ENCODE results near the gene NABP2. TPM values are rescaled to one million over a fixed set of nuclear protein-coding genes. Genes with fewer than 3 reads are reported as not detected.

The NABP2 gene
- total RNA-seq, 1 donor, result 26.8 TPM

- peak; percentile 65 for DNase-seq (ENCODE audit: insufficient read length, low spot score, missing footprints)
- H3K4me3 ChIP-seq (ENCODE audit: insufficient read depth, low read length), result no peak overlapping the region
- no peaks in the 10 kb centered on the region for H3K27me3 ChIP-seq (ENCODE audit: insufficient read depth, low read length)
- H3K4me2 ChIP-seq (ENCODE audit: insufficient read depth, low read length), result no peak overlapping the region
- no peaks in the 10 kb centered on the region for H3K9me3 ChIP-seq (ENCODE audit: low read depth, low read length)
- no peaks in the 10 kb centered on the region for H3K4me1 ChIP-seq (ENCODE audit: insufficient read depth, low read length)
- no peak overlapping the region for H3K27ac ChIP-seq (ENCODE audit: low read depth, low read length)
- no peaks in the 10 kb centered on the region for H4K20me1 ChIP-seq (ENCODE audit: insufficient read depth, low read length)
- no peaks in the 10 kb centered on the region for H3K79me2 ChIP-seq (ENCODE audit: insufficient read depth, low read length)
- TF ChIP-seq CTCF (IDR thresholded peaks at IDR 0.05; ENCODE audit: extremely low read depth, low read depth, low read length), result no peak
- H2AFZ ChIP-seq (ENCODE audit: low read length), result no peak overlapping the region
- peaks cover 85% of the 10 kb centered on the region for H3K36me3 ChIP-seq (ENCODE audit: insufficient read depth, low read length)
Measured at GRCh38 chr12:56274299-56274698, 50.2 kb downstream of the NABP2 start.

GRCh38 chr12:56278905-56279304 is 54.8 kb downstream of the NABP2 start:
- H3K4me1 ChIP-seq (ENCODE audit: insufficient read depth, low read length), result no peaks in the 10 kb centered on the region
- no peak overlapping the region for H2AFZ ChIP-seq (ENCODE audit: low read length)
- H3K4me3 ChIP-seq (ENCODE audit: insufficient read depth, low read length), result no peak overlapping the region
- no peaks in the 10 kb centered on the region for H4K20me1 ChIP-seq (ENCODE audit: insufficient read depth, low read length)
- peaks cover 86% of the 10 kb centered on the region for H3K36me3 ChIP-seq (ENCODE audit: insufficient read depth, low read length)
- no peaks in the 10 kb centered on the region for H3K9me3 ChIP-seq (ENCODE audit: low read depth, low read length)
- H3K79me2 ChIP-seq (ENCODE audit: insufficient read depth, low read length), result no peaks in the 10 kb centered on the region
- no peaks in the 10 kb centered on the region for H3K27me3 ChIP-seq (ENCODE audit: insufficient read depth, low read length)
- TF ChIP-seq CTCF (IDR thresholded peaks at IDR 0.05; ENCODE audit: extremely low read depth, low read depth, low read length), result no peak
- no peak overlapping the region for H3K27ac ChIP-seq (ENCODE audit: low read depth, low read length)
- no peak overlapping the region for H3K4me2 ChIP-seq (ENCODE audit: insufficient read depth, low read length)
- DNase-seq (ENCODE audit: insufficient read length, low spot score, missing footprints), result no peak

Other genes starting within 250 kb of the NABP2 start
- 12.3 and 13.0 TPM in 2 replicates for gene SUOX, start 227.1 kb upstream of the NABP2 start, total RNA-seq
- 1.2 and 2.5 TPM in 2 replicates for gene IKZF4, start 203.3 kb upstream of the NABP2 start, total RNA-seq
- gene RPS26, start 182.4 kb upstream of the NABP2 start, total RNA-seq, result 162 and 459 TPM in 2 replicates
- 1.1 and 2.4 TPM in 2 replicates for gene ERBB3, start 144.2 kb upstream of the NABP2 start, total RNA-seq
- 99.0 and 115 TPM in 2 replicates for gene PA2G4, start 119.8 kb upstream of the NABP2 start, total RNA-seq
- 1,930 and 2,844 TPM in 2 replicates for gene RPL41, start 107.7 kb upstream of the NABP2 start, total RNA-seq
- gene ZC3H10, start 106.1 kb upstream of the NABP2 start, total RNA-seq, result 9.0 and 10.6 TPM in 2 replicates
- 239 and 304 TPM in 2 replicates for gene ESYT1, start 96.1 kb upstream of the NABP2 start, total RNA-seq
- gene MYL6B, start 71.8 kb upstream of the NABP2 start, total RNA-seq, result 49.8 and 53.9 TPM in 2 replicates
- 848 and 873 TPM in 2 replicates for gene MYL6, start 66.0 kb upstream of the NABP2 start, total RNA-seq
- 65.9 and 70.4 TPM in 2 replicates for gene SMARCC2, start 34.9 kb upstream of the NABP2 start, total RNA-seq
- 155 and 159 TPM in 2 replicates for gene RNF41, start 2.4 kb upstream of the NABP2 start, total RNA-seq
- gene SLC39A5, start 5.7 kb downstream of the NABP2 start, total RNA-seq, result not detected in 2 replicates
- 17.7 and 18.8 TPM in 2 replicates for gene ANKRD52, start 34.0 kb downstream of the NABP2 start, total RNA-seq
- 10.1 and 14.4 TPM in 2 replicates for gene COQ10A, start 42.6 kb downstream of the NABP2 start, total RNA-seq
- gene CS, start 76.0 kb downstream of the NABP2 start, total RNA-seq, result 106 and 114 TPM in 2 replicates
- 82.5 and 83.7 TPM in 2 replicates for gene CNPY2, start 91.6 kb downstream of the NABP2 start, total RNA-seq
- 10.5 and 19.2 TPM in 2 replicates for gene PAN2, start 109.7 kb downstream of the NABP2 start, total RNA-seq
- gene IL23A, start 114.5 kb downstream of the NABP2 start, total RNA-seq, result not detected in 2 replicates
- gene STAT2, start 135.8 kb downstream of the NABP2 start, total RNA-seq, result 567 and 652 TPM in 2 replicates
- gene APOF, start 138.5 kb downstream of the NABP2 start, total RNA-seq, result not detected in 2 replicates
- gene TIMELESS, start 225.1 kb downstream of the NABP2 start, total RNA-seq, result 4.1 and 4.7 TPM in 2 replicates
- gene MIP, start 230.3 kb downstream of the NABP2 start, total RNA-seq, result not detected in 2 replicates
- 2.5 and 2.7 TPM in 2 replicates for gene SPRYD4, start 244.2 kb downstream of the NABP2 start, total RNA-seq